ENCODE results near the gene TTC7B. TPM values are rescaled to one million over a fixed set of nuclear protein-coding genes. Genes with fewer than 3 reads are reported as not detected.

The TTC7B gene
- polyA plus RNA-seq, 1 donor from 2014 or later = 19.9 TPM

- Histone ChIP-seq H3K79me2 (replicated peaks; ENCODE audit: insufficient read depth, low read length) (no peaks in the 10 kb centered on the region), H3K4me2 (ENCODE audit: low read length) (no peak overlapping the region), H3K9ac (ENCODE audit: low read length) (no peak overlapping the region), H2AFZ (ENCODE audit: low read depth, low read length) (no peak overlapping the region), H4K20me1 (ENCODE audit: insufficient read depth) (no peaks in the 10 kb centered on the region), H3K4me3 (ENCODE audit: low read length) (no peak overlapping the region), H3K27me3 (ENCODE audit: insufficient read depth, low read depth, low read length) (no peaks in the 10 kb centered on the region), H3F3A (ENCODE audit: insufficient read depth, low read length, poor library complexity, severe bottlenecking) (no peaks in the 10 kb centered on the region), H3K36me3 (ENCODE audit: insufficient read depth, low read length) (peaks cover 4% of the 10 kb centered on the region), H3K9me3 (ENCODE audit: low read length) (no peaks in the 10 kb centered on the region), H3K9me2 (ENCODE audit: insufficient read depth, low read length) (no peaks in the 10 kb centered on the region), H3K27ac (ENCODE audit: low read length) (no peak overlapping the region)
- TF ChIP-seq MXI1 (conservative IDR thresholded peaks at IDR 0.05; ENCODE audit: poor library complexity, severe bottlenecking) = no peak
- TF ChIP-seq, protein P1, sequence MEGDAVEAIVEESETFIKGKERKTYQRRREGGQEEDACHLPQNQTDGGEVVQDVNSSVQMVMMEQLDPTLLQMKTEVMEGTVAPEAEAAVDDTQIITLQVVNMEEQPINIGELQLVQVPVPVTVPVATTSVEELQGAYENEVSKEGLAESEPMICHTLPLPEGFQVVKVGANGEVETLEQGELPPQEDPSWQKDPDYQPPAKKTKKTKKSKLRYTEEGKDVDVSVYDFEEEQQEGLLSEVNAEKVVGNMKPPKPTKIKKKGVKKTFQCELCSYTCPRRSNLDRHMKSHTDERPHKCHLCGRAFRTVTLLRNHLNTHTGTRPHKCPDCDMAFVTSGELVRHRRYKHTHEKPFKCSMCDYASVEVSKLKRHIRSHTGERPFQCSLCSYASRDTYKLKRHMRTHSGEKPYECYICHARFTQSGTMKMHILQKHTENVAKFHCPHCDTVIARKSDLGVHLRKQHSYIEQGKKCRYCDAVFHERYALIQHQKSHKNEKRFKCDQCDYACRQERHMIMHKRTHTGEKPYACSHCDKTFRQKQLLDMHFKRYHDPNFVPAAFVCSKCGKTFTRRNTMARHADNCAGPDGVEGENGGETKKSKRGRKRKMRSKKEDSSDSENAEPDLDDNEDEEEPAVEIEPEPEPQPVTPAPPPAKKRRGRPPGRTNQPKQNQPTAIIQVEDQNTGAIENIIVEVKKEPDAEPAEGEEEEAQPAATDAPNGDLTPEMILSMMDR (IDR thresholded peaks at IDR 0.05; ENCODE audit: poor library complexity, severe bottlenecking) = no peak
- no peak for TF ChIP-seq EZH2 (IDR thresholded peaks at IDR 0.05; ENCODE audit: borderline replicate concordance, insufficient read depth, low read length, poor library complexity, severe bottlenecking)
- no peak for TF ChIP-seq RAD21 (conservative IDR thresholded peaks at IDR 0.05)
- TF ChIP-seq POLR2AphosphoS5 (IDR thresholded peaks at IDR 0.05) = no peak
- no peak for TF ChIP-seq EP300 (conservative IDR thresholded peaks at IDR 0.05; ENCODE audit: poor library complexity, severe bottlenecking)
- TF ChIP-seq SMC3 (conservative IDR thresholded peaks at IDR 0.05; ENCODE audit: poor library complexity) = no peak
These were observed 134.3 kb downstream of the TTC7B start for GRCh38 chr14:90681929-90682328.

GRCh38 chr14:90678846-90679362 lies 137.3 kb downstream of the TTC7B start:
- peaks cover 5% of the 10 kb centered on the region for H3K36me3 ChIP-seq (ENCODE audit: insufficient read depth, low read length)
- H3K27me3 ChIP-seq (ENCODE audit: insufficient read depth, low read depth, low read length) = no peaks in the 10 kb centered on the region
- H3K9me3 ChIP-seq (ENCODE audit: low read length) = no peaks in the 10 kb centered on the region
- no peak overlapping the region for H3K4me3 ChIP-seq (ENCODE audit: low read length)
- no peak overlapping the region for H3K4me2 ChIP-seq (ENCODE audit: low read length)
- no peaks in the 10 kb centered on the region for H3F3A ChIP-seq (ENCODE audit: insufficient read depth, low read length, poor library complexity, severe bottlenecking)
- no peak overlapping the region for H2AFZ ChIP-seq (ENCODE audit: low read depth, low read length)
- no peaks in the 10 kb centered on the region for H3K79me2 ChIP-seq (replicated peaks; ENCODE audit: insufficient read depth, low read length)
- H4K20me1 ChIP-seq (ENCODE audit: insufficient read depth) = no peaks in the 10 kb centered on the region
- no peak overlapping the region for H3K27ac ChIP-seq (ENCODE audit: low read length)
- no peaks in the 10 kb centered on the region for H3K9me2 ChIP-seq (ENCODE audit: insufficient read depth, low read length)
- H3K9ac ChIP-seq (ENCODE audit: low read length) = no peak overlapping the region
- TF ChIP-seq EZH2 (IDR thresholded peaks at IDR 0.05; ENCODE audit: borderline replicate concordance, insufficient read depth, low read length, poor library complexity, severe bottlenecking) (no peak), EP300 (conservative IDR thresholded peaks at IDR 0.05; ENCODE audit: poor library complexity, severe bottlenecking) (no peak), MXI1 (conservative IDR thresholded peaks at IDR 0.05; ENCODE audit: poor library complexity, severe bottlenecking) (no peak), POLR2AphosphoS5 (IDR thresholded peaks at IDR 0.05) (no peak), REST (IDR thresholded peaks at IDR 0.05; ENCODE audit: borderline replicate concordance) (no peak), SMC3 (conservative IDR thresholded peaks at IDR 0.05; ENCODE audit: poor library complexity) (no peak), TAF1 (IDR thresholded peaks at IDR 0.05; ENCODE audit: low read depth) (no peak), RAD21 (conservative IDR thresholded peaks at IDR 0.05) (no peak)
- TF ChIP-seq, protein P1 (IDR thresholded peaks at IDR 0.05; ENCODE audit: poor library complexity, severe bottlenecking) = no peak
